ENCODE measurements around the gene VEZT. TPM values are rescaled to one million over a fixed set of nuclear protein-coding genes. Genes with fewer than 3 reads are reported as not detected.

The VEZT gene
- total and polyA plus RNA-seq, 9 of the 15 experiments (the other 6 are each of a cell fraction or from before 2014, with no cell fraction given), result 16.1 to 61.5 (median 32.6) TPM

GRCh38 chr12:95218150-95219133 lies 835 bp downstream of the VEZT start (continued):
- no peak for TF ChIP-seq ZNF512 (tag; IDR thresholded peaks at IDR 0.05)
- no peak for TF ChIP-seq PBX2 (CRISPR knock-in tag; IDR thresholded peaks at IDR 0.05; ENCODE audit: low read depth)
- TF ChIP-seq PBX2 (tag; conservative IDR thresholded peaks at IDR 0.05; ENCODE audit: low read depth), result peak; percentile 70
- TF ChIP-seq ZFP1 (CRISPR knock-in tag; IDR thresholded peaks at IDR 0.05), result no peak
- TF ChIP-seq E2F5 (CRISPR knock-in tag; IDR thresholded peaks at IDR 0.05), result no peak
- no peak for TF ChIP-seq POLR3G (IDR thresholded peaks at IDR 0.05; ENCODE audit: extremely low read depth, insufficient read length, insufficient replicate concordance)
- no peak for TF ChIP-seq ZNF436 (CRISPR knock-in tag; IDR thresholded peaks at IDR 0.05)
- no peak for TF ChIP-seq NUFIP1 (IDR thresholded peaks at IDR 0.05; ENCODE audit: partially characterized antibody)
- no peak for TF ChIP-seq MAZ (CRISPR knock-in tag; conservative IDR thresholded peaks at IDR 0.05 in 1 of 2, IDR thresholded peaks at IDR 0.05 in 1 of 2)
- no peak for TF ChIP-seq KDM2B (CRISPR knock-in tag; IDR thresholded peaks at IDR 0.05)
- no peak for TF ChIP-seq KAT8 (IDR thresholded peaks at IDR 0.05; ENCODE audit: low read depth)
- no peak for TF ChIP-seq HNRNPL (IDR thresholded peaks at IDR 0.05; ENCODE audit: low read depth, low read length)
- 0 out of 2 replicates have a peak, but pooled peaks have one; percentile 6 for TF ChIP-seq HCFC1 (IDR thresholded peaks at IDR 0.05; ENCODE audit: low read depth, low read length)
- no peak for TF ChIP-seq HNRNPLL (IDR thresholded peaks at IDR 0.05; ENCODE audit: low read depth, low read length, poor library complexity, severe bottlenecking)
- no peak for TF ChIP-seq POLR3A (IDR thresholded peaks at IDR 0.05; ENCODE audit: borderline replicate concordance, extremely low read depth, insufficient read depth, insufficient read length)
- TF ChIP-seq WHSC1 (IDR thresholded peaks at IDR 0.05; ENCODE audit: low read length), result no peak
- TF ChIP-seq THAP12 (CRISPR knock-in tag; IDR thresholded peaks at IDR 0.05), result no peak
- no peak for TF ChIP-seq EGR1 (conservative IDR thresholded peaks at IDR 0.05)
- no peak for TF ChIP-seq CCNT2 (IDR thresholded peaks at IDR 0.05; ENCODE audit: borderline replicate concordance, extremely low read depth, insufficient read length, low read depth, low read length)
- no peak for TF ChIP-seq ESRRB (CRISPR knock-in tag; IDR thresholded peaks at IDR 0.05; ENCODE audit: borderline replicate concordance)

All from K562 (cell line).